SK-N-DZ (cell line): ENCODE data around the gene CHST15.
"Not testable (repeated sequence)": the region's sequence is repeated elsewhere in the genome, so short reads cannot be mapped to it uniquely, and the experiment has no call there.

Experiments
- DNase-seq: peaks from one replicate; pipeline ENCODE4 v3.0.0-alpha.2; 2015; ENCODE audit warnings: low spot score

Gene CHST15

DNA sequence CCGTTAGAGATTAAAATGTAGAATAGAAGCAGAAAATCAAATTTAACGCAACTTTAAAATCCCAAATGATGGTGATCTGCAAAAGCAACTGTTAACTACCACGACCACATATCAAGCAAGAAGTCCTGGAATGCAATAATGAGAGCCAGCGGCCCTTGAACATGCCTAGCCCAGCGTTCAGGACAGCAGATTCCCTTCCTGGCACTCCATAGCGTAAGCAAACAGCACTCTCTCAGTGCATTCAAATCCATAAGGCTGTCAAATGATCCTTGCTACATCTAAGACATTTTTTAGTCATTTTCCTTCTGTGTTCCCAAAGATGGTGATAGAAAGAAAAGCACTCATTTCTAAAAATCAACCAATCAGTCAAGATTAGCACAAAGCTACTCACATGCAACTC is 48.1 kb downstream of the CHST15 start:
- DNase-seq = no peak

DNA sequence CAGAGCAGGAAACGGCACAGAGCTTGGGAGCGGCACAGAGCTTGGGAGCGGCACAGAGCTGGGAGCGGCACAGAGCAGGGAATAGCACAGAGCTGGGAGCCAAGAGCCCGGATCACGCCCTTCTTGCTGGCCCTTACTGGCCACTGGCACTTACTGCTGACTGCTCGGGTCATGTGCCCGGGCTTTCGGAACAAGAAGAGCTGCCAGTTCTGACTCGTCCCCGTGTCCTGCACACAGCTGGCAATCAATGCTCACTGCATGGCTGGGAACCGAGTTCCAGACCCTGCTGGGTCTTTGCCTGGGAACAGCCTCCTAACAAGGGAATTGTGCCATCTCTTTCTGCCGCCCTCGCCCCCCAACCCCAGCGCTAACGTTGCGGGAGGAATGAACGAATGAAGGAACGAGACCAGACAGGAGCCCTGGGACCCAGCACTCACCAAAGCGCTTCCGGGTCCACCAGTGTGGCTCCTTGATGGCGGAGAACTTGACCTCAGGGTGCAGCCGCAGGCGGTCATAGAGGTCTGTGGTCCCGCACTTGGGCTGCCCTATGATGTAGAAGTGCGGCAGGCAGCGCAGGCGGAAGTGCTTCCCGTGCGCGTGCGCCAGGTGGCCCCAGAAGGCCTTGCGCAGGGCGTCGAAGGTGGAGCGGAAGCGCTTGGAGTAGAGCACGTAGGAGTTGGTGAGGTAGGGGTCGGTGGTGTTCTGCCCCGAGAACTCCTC is 49.1 kb downstream of the CHST15 start:
- no peak for DNase-seq

- DNase-seq = no peak
Observed at GRCh38 chr10:124043310-124044142, 49.9 kb downstream of the CHST15 start.

DNA sequence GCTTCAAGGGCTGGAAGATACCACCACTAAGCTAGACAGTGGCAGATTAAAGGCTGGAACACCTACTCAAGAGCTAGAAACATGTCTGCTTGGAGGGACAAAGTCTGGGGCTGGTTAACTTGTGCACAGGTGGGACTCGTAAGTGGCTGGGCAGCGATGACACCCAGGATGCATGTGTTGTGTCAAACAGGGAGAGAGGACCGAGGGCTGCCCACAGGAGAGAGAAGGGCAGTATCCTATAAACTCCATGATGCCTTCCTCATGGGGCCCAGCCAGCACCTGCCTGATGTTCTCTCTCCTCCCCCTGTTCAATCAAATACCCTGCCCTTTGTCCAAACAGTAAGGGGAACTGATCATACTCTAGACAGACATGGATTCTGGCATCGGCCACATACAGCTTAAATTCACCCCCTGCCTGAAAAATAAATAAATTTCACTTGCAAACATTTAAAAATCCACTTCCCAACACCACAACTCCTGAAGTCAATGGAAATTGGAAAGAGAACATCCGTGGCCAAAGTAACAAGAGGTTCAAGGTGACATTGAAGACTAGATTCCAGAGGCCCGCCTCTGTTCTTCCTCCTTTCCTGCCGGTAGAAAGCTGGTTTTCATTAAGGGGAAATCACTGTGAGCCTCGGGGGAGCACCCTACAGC is 50.6 kb downstream of the CHST15 start:
- DNase-seq = no peak

- DNase-seq = no peak
Observed at GRCh38 chr10:124041675-124042445, 51.5 kb downstream of the CHST15 start.

DNA sequence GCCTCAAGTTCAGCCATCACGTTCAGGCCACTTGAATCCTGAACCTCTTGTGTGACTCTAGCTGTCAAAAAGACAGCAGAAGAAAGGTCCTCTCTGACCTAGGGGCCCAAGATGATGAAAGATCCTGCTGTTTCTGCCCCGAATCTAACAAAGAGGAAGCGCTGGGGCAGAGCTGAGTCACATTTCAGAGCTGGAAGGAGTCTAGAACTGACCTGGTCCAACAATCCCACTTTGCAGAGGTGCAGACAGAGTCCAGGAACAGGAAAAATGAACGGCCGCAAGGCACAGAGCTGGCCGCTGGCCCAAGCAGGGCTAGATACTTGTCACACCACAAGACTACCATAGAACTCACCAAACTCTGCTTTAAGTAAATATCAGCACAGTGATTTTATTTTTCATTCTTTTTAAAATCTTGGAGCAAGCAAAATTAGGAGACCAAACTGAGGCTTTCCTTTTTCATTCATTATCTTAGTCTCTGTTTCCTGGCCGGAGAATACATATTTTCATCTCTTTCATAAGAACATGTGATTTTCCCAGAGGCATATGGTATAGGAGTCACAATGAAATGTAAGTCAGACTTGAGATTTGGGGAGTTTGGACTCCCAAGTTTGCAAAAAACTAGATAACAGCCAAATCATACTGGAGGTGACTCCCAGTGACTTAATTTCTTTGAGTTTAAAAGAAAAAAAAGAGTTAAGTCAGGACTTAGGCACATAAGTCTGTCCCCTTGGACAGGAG is 52.8 kb downstream of the CHST15 start:
- DNase-seq = no peak

GRCh38 chr10:124039483-124040013 is 53.9 kb downstream of the CHST15 start:
- no peak for DNase-seq

DNA sequence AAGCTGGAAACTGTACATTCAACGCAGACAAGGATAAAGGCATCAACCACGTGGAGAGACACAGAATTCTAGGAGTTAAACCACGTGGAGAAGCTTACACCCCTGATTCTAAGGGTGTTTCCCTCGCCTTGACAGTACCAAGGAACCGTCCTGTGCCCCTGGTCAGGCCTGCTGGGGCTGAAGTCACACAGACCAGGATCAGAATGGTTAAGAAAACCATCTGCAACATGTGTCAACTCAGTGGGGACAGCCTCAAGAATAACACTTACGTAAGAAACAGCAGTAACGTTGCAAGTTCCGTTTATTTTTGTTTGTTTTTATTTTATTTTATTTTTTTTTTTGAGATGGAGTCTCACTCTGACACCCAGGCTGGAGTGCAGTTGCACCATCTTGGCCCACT is 55.6 kb downstream of the CHST15 start:
- no peak for DNase-seq

- DNase-seq = no peak
Observed at GRCh38 chr10:124037286-124037685, 56.1 kb downstream of the CHST15 start.

- DNase-seq = no peak
Observed at GRCh38 chr10:124036746-124037145, 56.7 kb downstream of the CHST15 start.

- DNase-seq = no peak
Observed at GRCh38 chr10:124035928-124036558, 57.4 kb downstream of the CHST15 start.

DNA sequence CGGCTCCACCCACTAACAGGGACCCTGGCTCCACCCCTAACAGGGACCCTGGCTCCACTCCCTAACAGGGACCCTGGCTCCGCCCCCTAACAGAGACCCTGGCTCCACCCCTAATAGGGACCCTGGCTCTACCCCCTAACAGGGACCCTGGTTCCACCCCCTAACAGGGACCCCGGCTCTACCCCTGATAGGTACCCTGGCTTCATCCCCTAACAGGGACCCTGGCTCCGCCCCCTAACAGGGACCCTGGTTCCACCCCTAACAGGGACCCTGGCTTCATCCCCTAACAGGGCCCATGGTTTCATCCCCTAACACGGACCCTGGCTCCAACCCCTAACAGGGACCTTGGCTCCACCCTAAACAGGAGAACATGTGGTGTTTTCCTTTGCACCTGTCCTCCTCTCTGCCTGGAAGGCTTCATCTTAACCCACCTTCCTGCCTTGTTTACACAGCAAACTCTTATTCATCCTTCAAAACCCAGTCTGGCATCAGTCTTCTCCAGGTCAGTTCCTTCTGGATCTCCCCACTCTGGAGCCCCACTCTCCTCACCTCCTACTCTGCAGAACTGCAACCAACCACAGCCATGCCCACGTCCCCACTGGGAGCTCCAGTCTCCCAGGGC is 58.0 kb downstream of the CHST15 start:
- no peak for DNase-seq

DNA sequence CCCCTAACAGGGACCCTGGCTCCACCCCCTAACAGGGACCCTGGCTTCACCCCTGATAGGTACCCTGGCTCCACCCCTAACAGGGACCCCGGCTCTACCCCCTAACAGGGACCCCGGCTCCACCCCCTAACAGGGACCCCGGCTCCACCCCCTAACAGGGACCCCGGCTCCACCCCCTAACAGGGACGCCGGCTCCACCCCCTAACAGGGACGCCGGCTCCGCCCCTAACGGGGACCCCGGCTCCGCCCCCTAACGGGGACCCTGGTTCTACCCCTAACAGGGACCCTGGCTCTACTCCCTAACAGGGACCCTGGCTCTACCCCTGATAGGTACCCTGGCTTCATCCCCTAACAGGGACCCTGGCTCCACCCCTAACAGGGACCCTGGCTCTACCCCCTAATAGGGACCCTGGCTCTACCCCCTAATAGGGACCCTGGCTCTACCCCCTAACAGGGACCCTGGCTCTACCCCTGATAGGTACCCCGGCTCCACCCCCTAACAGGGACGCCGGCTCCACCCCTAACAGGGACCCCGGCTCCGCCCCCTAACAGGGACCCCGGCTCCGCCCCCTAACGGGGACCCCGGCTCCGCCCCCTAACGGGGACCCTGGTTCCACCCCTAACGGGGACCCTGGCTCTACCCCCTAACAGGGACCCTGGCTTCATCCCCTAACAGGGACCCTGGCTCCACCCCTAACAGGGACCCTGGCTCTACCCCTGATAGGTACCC is 58.7 kb downstream of the CHST15 start:
- DNase-seq = not testable (repeated sequence)

GRCh38 chr10:124033887-124034218 is 59.5 kb downstream of the CHST15 start:
- DNase-seq = no peak

DNA sequence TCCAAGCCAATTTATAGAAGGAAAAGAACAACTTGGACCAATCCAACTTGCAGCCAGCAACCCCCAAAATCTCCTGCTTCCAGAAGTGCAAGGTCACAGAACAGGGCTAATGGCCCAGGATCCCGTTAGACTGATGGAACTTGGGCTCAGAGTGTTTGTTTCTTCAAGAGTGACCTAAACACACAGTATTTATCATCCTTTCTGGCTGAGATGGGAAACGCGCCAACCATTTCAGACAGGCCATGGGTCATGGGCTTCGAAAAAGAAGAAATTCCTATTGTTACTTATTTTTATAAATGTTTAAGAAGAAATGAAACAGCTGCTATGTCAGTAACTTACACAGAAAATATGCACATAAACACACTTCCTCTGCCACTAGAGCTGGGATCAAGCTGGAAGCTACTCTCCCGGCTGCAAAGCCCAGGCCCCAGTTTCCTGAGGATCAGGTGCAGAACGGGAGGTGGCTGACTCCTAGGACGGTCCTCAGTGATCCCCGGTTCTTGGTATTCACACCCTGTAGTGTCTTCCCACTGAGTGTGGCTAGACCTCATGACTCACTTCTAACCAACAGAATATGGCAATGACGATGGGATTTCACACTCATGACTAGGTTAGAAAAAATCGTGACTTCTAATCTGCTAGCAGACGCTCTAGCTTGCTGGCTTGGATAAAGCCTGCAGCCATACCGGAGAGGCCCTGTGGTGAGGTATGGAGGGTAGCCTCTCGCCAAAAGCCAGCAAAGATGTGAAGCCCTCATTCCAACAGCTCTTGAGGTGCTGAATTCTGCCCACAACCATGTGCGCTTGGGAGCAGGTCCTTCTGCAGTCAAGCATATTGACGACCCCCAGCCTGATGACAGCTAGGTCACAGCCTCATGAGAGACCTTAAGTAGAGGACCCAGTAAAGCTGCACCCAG is 60.2 kb downstream of the CHST15 start:
- no peak for DNase-seq

GRCh38 chr10:124032087-124032935 is 61.1 kb downstream of the CHST15 start:
- no peak for DNase-seq

DNA sequence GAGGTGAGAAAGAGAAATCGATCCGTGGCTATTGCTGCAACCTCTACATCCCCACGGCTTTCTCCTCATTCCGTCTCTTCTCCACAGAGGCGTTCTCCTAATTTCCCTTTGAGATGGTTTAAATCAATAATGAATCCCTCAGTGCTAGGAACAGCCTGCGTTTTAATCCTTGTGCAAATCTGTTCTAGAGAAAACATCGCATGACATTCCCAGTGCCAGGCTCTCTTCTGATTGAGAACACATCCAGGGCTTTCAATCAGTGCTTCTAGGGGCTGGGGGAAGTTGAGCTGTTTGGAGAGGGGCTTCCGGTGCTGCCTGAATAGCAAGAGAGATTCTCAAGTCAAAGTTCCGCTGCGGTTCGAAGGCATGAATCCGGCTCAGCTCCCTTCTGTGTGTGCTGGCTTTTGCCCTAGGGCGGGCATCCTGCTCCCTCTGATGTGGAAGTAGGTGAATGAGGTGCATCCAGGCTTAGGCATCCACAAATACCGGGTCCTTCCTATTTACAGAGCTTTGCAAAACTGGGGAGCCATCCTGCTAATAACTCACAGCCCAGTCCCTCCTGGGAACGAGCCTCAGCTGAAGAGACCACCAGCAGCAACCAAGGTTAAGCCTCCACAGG is 62.8 kb downstream of the CHST15 start:
- DNase-seq = no peak
